Breast epithelium (tissue), 4 donors: ENCODE results near the gene COX10. TPM values are rescaled to one million over a fixed set of nuclear protein-coding genes. Genes with fewer than 3 reads are reported as not detected.

ENCODE experiments used
- DNase-seq, 2 donors: peaks; one replicate each; pipeline ENCODE4 v3.0.0-alpha.2; 2019; ENCODE audit warnings: low spot score in 2 of 2
- H3K27ac ChIP-seq, 2 donors: fragments of 200-600 bp; sonication (generic) in 1 of 2; one replicate each; pipeline ENCODE4 v1.5.1; 2016 to 2019; ENCODE audit warnings: mild to moderate bottlenecking in 1 of 2
- H3K27me3 ChIP-seq, 2 donors: fragments of 200-600 bp; sonication (generic) in 1 of 2; one replicate each; pipeline versions ENCODE4 v1.5.1 to v1.6.0; 2017 to 2019; ENCODE audit warnings: control low read depth in 1 of 2, mild to moderate bottlenecking in 1 of 2
- H3K36me3 ChIP-seq: fragments of 200-600 bp; one replicate; pipeline ENCODE4 v1.5.1; 2019
- H3K4me1 ChIP-seq, 2 donors: fragments of 200-600 bp; sonication (generic); one replicate each; pipeline ENCODE4 v1.5.1; 2016 to 2019; ENCODE audit warnings: control low read depth in 1 of 2
- H3K4me3 ChIP-seq, 3 donors: fragments of 200-600 bp; sonication (generic); 1 replicate in 2 of 3; 2 replicates in 1 of 3; pipeline ENCODE4 v1.5.1; 2016 to 2019; ENCODE audit warnings: mild to moderate bottlenecking in 3 of 3, moderate library complexity in 2 of 3
- H3K9me3 ChIP-seq, 2 donors: fragments of 200-600 bp; sonication (generic) in 1 of 2; one replicate each; pipeline ENCODE4 v1.5.1; 2016 to 2019; ENCODE audit warnings: control low read depth in 1 of 2
- POLR2A ChIP-seq: fragments of 450-650 bp; IDR thresholded peaks from one replicate; pipeline ENCODE4 v1.6.1; 2016; ENCODE audit warnings: antibody characterized with exemption, mild to moderate bottlenecking, moderate library complexity
- POLR2AphosphoS5 ChIP-seq, 3 donors: sonication (generic); formaldehyde crosslinking; IDR thresholded peaks; one replicate each; pipeline ENCODE4 v1.6.1; 2017; ENCODE audit warnings: antibody characterized with exemption in 3 of 3
- intact Hi-C: fragments of 100-400 bp; cut with DNase I; formaldehyde crosslinking; loops from one replicate; pipeline ENCODE4 v1.15.1; 2023; ENCODE audit warnings: low total_unique reads
- total RNA-seq, 3 donors: library from RNA; depleted of rRNA; stranded (reverse); fragments of >200 nt; gene quantifications; one replicate each; pipeline ENCODE4 v1.1.0, GENCODE V29; 2016
- TF ChIP-seq, protein P1 (sequence below), 3 donors: fragments of 450-650 bp; IDR thresholded peaks; one replicate each; pipeline ENCODE4 v1.5.1; 2016 to 2017; ENCODE audit warnings: antibody characterized with exemption in 3 of 3, mild to moderate bottlenecking in 3 of 3, moderate library complexity in 3 of 3

Gene COX10
- total RNA-seq, 3 donors from 2014 or later, result 18.0 to 30.6 (median 18.2) TPM

DNA sequence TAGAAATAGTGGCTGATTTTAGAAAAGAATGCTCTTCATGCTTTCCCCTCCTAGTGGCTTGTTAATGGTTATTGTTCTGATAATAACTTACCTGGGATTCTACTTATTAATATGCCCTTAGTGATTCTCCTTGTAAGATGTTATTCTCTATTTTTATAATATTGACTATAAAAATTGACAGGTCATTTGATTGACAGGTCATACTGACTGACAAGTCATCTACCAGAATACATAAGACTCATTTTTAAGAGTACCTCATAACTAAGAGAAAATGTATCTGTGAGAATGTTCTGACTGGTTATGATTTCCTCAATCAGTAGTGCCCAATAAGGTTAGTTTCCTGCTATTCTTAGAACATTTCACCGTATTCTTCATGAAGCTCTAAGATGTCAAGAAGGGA, 8.6 kb upstream of the COX10 start:
- intact Hi-C loops, result no loop called here
- Histone ChIP-seq H3K9me3 (no peaks in the 10 kb centered on the region), H3K27me3 (no peaks in the 10 kb centered on the region), H3K36me3 (no peaks in the 10 kb centered on the region), H3K27ac (no peak overlapping the region), H3K4me1 (no peaks in the 10 kb centered on the region), H3K4me3 (no peak overlapping the region)
- TF ChIP-seq, protein P1, sequence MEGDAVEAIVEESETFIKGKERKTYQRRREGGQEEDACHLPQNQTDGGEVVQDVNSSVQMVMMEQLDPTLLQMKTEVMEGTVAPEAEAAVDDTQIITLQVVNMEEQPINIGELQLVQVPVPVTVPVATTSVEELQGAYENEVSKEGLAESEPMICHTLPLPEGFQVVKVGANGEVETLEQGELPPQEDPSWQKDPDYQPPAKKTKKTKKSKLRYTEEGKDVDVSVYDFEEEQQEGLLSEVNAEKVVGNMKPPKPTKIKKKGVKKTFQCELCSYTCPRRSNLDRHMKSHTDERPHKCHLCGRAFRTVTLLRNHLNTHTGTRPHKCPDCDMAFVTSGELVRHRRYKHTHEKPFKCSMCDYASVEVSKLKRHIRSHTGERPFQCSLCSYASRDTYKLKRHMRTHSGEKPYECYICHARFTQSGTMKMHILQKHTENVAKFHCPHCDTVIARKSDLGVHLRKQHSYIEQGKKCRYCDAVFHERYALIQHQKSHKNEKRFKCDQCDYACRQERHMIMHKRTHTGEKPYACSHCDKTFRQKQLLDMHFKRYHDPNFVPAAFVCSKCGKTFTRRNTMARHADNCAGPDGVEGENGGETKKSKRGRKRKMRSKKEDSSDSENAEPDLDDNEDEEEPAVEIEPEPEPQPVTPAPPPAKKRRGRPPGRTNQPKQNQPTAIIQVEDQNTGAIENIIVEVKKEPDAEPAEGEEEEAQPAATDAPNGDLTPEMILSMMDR (IDR thresholded peaks at IDR 0.05), result no peak
- TF ChIP-seq POLR2A (no peak), POLR2AphosphoS5 (IDR thresholded peaks at IDR 0.05) (no peak)
- DNase-seq, result no peak

GRCh38 chr17:14061666-14062560, 7.4 kb upstream of the COX10 start:
- DNase-seq, result no peak
- H3K36me3 ChIP-seq, result no peaks in the 10 kb centered on the region
- intact Hi-C loops, result no loop called here

GRCh38 chr17:14067347-14067746, 2.0 kb upstream of the COX10 start:
- TF ChIP-seq, protein P1 (IDR thresholded peaks at IDR 0.05), result no peak
- TF ChIP-seq POLR2AphosphoS5 (IDR thresholded peaks at IDR 0.05) (no peak), POLR2A (no peak)
- Histone ChIP-seq H3K27ac (no peak overlapping the region), H3K27me3 (no peaks in the 10 kb centered on the region), H3K4me3 (no peak overlapping the region), H3K36me3 (no peaks in the 10 kb centered on the region), H3K4me1 (peaks cover 0 to 8% of the 10 kb centered on the region in 2 donors), H3K9me3 (no peaks in the 10 kb centered on the region)
- no peak for DNase-seq
- intact Hi-C loops, result no loop called here

More at GRCh38 chr17:14061666-14062560, 7.4 kb upstream of the COX10 start:
- no peaks in the 10 kb centered on the region for H3K27me3 ChIP-seq
- TF ChIP-seq POLR2A (no peak), POLR2AphosphoS5 (IDR thresholded peaks at IDR 0.05) (no peak)
- TF ChIP-seq, protein P1 (IDR thresholded peaks at IDR 0.05), result no peak
- H3K4me3 ChIP-seq, result no peak overlapping the region
- peak overlapping the region; percentile 1 to 23 for H3K27ac ChIP-seq
- no peaks in the 10 kb centered on the region for H3K9me3 ChIP-seq
- no peaks in the 10 kb centered on the region for H3K4me1 ChIP-seq

DNA sequence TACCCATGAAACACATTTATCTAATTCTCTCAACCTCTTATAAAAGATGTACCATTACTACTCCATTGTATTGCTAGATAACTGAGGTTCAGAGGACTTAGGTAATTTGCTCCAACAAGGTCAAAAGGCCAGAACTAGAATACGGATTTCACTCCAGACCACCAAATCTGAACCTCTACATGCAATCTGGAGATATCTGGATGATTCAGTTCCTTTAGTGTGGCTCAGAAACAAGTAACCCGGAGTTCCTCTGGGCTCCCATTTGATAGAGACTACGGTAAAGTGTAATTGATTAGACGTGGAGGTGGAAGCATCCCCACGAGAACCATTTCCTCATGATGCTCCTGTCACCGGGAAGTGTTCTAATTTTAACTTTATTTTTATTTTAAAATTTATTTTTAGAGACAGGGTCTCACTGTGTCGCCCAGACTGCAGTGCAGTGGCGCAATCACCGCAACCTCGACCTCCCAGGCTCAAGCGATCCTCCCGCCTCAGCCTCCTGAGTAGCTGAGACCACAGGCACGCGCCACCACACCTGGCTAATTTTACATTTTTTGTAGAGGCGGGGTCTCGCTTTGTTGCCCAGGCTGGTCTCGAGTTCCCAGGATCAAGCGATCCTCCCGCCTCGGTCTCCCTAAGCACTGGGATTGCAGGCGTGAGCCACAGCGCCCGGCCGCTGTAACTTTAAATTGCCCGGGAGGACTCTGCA, 608 bp upstream of the COX10 start:
- no peak for DNase-seq
- no peak for TF ChIP-seq POLR2AphosphoS5 (IDR thresholded peaks at IDR 0.05)
- TF ChIP-seq POLR2A, result no peak
- TF ChIP-seq, protein P1 (IDR thresholded peaks at IDR 0.05), result no peak
- Histone ChIP-seq H3K36me3 (no peaks in the 10 kb centered on the region), H3K27me3 (no peaks in the 10 kb centered on the region), H3K9me3 (no peaks in the 10 kb centered on the region), H3K4me3 (peak overlapping the region; percentile 93 to 99 (median 95)), H3K4me1 (peaks cover 0 to 8% of the 10 kb centered on the region in 2 donors), H3K27ac (peak overlapping the region; percentile 79 to 82)
- intact Hi-C loops, result no loop called here
